HepG2 (cell line): ENCODE results near the gene VCP. TPM values are rescaled to one million over a fixed set of nuclear protein-coding genes. Genes with fewer than 3 reads are reported as not detected.
A peak's percentile ranks its signal among the peaks of the same experiment; 100 is the strongest.

Experiments used
- DRAP1 ChIP-seq: IDR thresholded peaks from 2 replicates; pipeline ENCODE4 v1.6.1; 2016; ENCODE audit warnings: missing genetic modification reagents, missing compliant biosample characterization
- KDM2A ChIP-seq: sonication (generic); formaldehyde crosslinking; IDR thresholded peaks from 2 replicates; pipeline ENCODE4 v1.4.0; 2020; ENCODE audit warnings: low read depth, missing genetic modification reagents, borderline replicate concordance
- KMT2B ChIP-seq: IDR thresholded peaks from 2 replicates; pipeline ENCODE4 v1.6.1; 2016; ENCODE audit warnings: missing genetic modification reagents, missing compliant biosample characterization
- POLR2AphosphoS5 ChIP-seq: IDR thresholded peaks from 2 replicates; pipeline ENCODE4 v1.6.1; 2012; ENCODE audit warnings: low read depth, low read length
- STAG1 ChIP-seq: sonication (generic); formaldehyde crosslinking; IDR thresholded peaks from 2 replicates; pipeline ENCODE4 v1.4.0; 2020; ENCODE audit warnings: missing genetic modification reagents
- TFAP4 ChIP-seq: sonication (generic); IDR thresholded peaks from 2 replicates; pipeline ENCODE4 v1.6.1; 2016; ENCODE audit warnings: low read depth, borderline replicate concordance
- ZC3H4 ChIP-seq: sonication (generic); formaldehyde crosslinking; IDR thresholded peaks from 2 replicates; pipeline ENCODE4 v1.4.0; 2020; ENCODE audit warnings: missing genetic modification reagents, borderline replicate concordance
- ZHX2 ChIP-seq, 2 experiments: sonication (generic) in 1 of 2; formaldehyde crosslinking in 1 of 2; IDR thresholded peaks; 2 replicates each; pipeline versions ENCODE4 v1.6.1 to v1.9.0; 2014 to 2022; ENCODE audit warnings: antibody characterized with exemption in 1 of 2, borderline replicate concordance in 1 of 2, inconsistent platforms in 1 of 2, low read depth in 1 of 2, missing genetic modification reagents in 1 of 2
- ZNF331 ChIP-seq: sonication (generic); formaldehyde crosslinking; IDR thresholded peaks from 2 replicates; pipeline ENCODE4 v1.4.0; 2020; ENCODE audit warnings: missing genetic modification reagents
- ZNF574 ChIP-seq: sonication (generic); formaldehyde crosslinking; IDR thresholded peaks from 2 replicates; pipeline ENCODE4 v1.4.0; 2020; ENCODE audit warnings: missing genetic modification reagents
- ZNF678 ChIP-seq: sonication (generic); formaldehyde crosslinking; IDR thresholded peaks from 2 replicates; pipeline ENCODE4 v1.4.0; 2020; ENCODE audit warnings: mild to moderate bottlenecking, missing genetic modification reagents
- ZNF883 ChIP-seq: sonication (generic); formaldehyde crosslinking; IDR thresholded peaks from 2 replicates; pipeline ENCODE4 v1.5.1; 2020; ENCODE audit warnings: mild to moderate bottlenecking, missing genetic modification reagents; ENCODE audit errors: not compliant biosample characterization
- polyA plus RNA-seq, 8 experiments: library from polyadenylated mRNA; depleted of rRNA in 3 of 8; stranded (reverse) in 7 of 8; unstranded in 1 of 8; fragments of >200 nt; fragmentation: Illumina TruSeq in 4 of 8; extraction: Trizol in 4 of 8; gene quantifications; 2 replicates each; pipeline versions ENCODE4 v1.2.1 to v1.2.3, GENCODE V29; 2011 to 2016; ENCODE audit warnings: low read depth in 4 of 8, missing spikeins in 1 of 8, mixed read lengths in 1 of 8; ENCODE audit not compliant: insufficient read depth in 1 of 8
- total RNA-seq, 5 experiments: library from RNA; depleted of rRNA; stranded (reverse); fragments of >200 nt; fragmentation: Illumina TruSeq; extraction: Trizol; gene quantifications; 2 replicates each; pipeline ENCODE4 v1.2.3, GENCODE V29; 2016; ENCODE audit warnings: low read depth in 1 of 5
- TF ChIP-seq, protein P1 (sequence below): sonication (generic); formaldehyde crosslinking; IDR thresholded peaks from 2 replicates; pipeline ENCODE4 v1.5.0; 2020; ENCODE audit warnings: mild to moderate bottlenecking, missing genetic modification reagents

The VCP gene
- total and polyA plus RNA-seq, 2 of the 13 experiments (the other 11 are each of a cell fraction or from before 2014, with no cell fraction given), result 143 to 391 TPM

DNA sequence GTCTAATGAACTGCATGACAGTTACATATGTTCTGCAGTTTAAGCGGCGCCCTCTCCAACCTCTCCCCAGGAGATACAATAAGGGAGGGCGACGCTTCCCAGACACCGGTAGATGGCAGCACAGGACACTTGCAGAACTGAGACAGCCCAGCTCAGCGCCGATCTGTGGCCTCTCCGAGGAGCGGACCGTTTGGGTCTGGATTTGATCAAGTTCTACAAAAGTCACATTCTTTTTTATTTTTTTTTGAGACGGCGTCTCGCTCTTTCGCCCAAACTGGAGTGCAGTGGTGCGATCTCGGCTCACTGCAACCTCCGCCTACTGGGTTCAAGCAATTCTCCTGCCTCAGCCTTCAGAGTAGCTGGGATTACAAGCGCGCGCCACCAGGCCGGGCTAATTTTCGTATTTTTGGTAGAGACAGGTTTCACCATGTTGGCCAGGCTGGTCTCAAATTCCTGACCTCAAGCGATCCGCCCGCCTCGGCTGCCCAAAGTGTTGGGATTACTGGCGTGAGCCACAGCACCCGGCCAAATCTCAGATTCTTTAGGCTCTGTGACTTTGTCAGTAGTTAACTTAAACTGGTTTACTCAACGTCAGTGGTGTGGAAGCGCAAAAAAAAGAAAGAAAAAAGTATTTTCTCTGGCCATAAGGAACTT lies 44.6 kb upstream of the VCP start (continued):
- TF ChIP-seq ZHX2 (IDR thresholded peaks at IDR 0.05; ENCODE audit: low read depth) (no peak), ZHX2 (CRISPR knock-in tag; IDR thresholded peaks at IDR 0.05; ENCODE audit: borderline replicate concordance) (no peak), ZNF331 (CRISPR knock-in tag) (0 out of 2 replicates have a peak, but pooled peaks have one; percentile 9), ZNF883 (no peak), ZC3H4 (no peak), ZNF574 (CRISPR knock-in tag) (peak; percentile 61), STAG1 (CRISPR knock-in tag) (peak; percentile 90), KMT2B (CRISPR knock-in tag) (0 out of 2 replicates have a peak, but pooled peaks have one; percentile 28), DRAP1 (CRISPR knock-in tag) (0 out of 2 replicates have a peak, but pooled peaks have one; percentile 30), POLR2AphosphoS5 (no peak), ZNF678 (CRISPR knock-in tag) (no peak), TFAP4 (0 out of 2 replicates have a peak, but pooled peaks have one; percentile 20), KDM2A (CRISPR knock-in tag) (peak; percentile 82; the same call in 1 of the 2 replicates)
- TF ChIP-seq, protein P1, sequence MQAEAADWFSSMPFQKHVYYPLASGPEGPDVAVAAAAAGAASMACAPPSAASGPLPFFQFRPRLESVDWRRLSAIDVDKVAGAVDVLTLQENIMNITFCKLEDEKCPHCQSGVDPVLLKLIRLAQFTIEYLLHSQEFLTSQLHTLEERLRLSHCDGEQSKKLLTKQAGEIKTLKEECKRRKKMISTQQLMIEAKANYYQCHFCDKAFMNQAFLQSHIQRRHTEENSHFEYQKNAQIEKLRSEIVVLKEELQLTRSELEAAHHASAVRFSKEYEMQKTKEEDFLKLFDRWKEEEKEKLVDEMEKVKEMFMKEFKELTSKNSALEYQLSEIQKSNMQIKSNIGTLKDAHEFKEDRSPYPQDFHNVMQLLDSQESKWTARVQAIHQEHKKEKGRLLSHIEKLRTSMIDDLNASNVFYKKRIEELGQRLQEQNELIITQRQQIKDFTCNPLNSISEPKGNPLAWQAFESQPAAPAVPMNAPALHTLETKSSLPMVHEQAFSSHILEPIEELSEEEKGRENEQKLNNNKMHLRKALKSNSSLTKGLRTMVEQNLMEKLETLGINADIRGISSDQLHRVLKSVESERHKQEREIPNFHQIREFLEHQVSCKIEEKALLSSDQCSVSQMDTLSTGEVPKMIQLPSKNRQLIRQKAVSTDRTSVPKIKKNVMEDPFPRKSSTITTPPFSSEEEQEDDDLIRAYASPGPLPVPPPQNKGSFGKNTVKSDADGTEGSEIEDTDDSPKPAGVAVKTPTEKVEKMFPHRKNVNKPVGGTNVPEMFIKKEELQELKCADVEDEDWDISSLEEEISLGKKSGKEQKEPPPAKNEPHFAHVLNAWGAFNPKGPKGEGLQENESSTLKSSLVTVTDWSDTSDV, result no peak
